Naive B cell (primary cell): ENCODE data around the gene PDE7B. TPM values are rescaled to one million over a fixed set of nuclear protein-coding genes. Genes with fewer than 3 reads are reported as not detected.

Experiments
- ATAC-seq, 2 donors: fragments of 150-1000 bp; cut with Tn5 transposase; 2 replicates each; pipeline ENCODE4 v1.10.0; 2021; ENCODE audit warnings: low read depth in 2 of 2, mild to moderate bottlenecking in 2 of 2, moderate library complexity in 2 of 2
- DNase-seq: peaks from one replicate; pipeline ENCODE4 v3.0.0; 2022
- H3K27ac Mint-ChIP-seq, 6 donors: one replicate each; pipeline ENCODE4 v1.8.0; 2020 to 2022; ENCODE audit warnings: mild to moderate bottlenecking in 6 of 6, mixed read lengths in 6 of 6, moderate library complexity in 5 of 6, inconsistent platforms in 2 of 6
- H3K27me3 Mint-ChIP-seq, 3 donors: one replicate each; pipeline ENCODE4 v1.8.0; 2021 to 2022; ENCODE audit warnings: mixed read lengths in 3 of 3, mild to moderate bottlenecking in 1 of 3
- H3K36me3 Mint-ChIP-seq, 2 donors: one replicate each; pipeline ENCODE4 v1.8.0; 2020 to 2022; ENCODE audit warnings: mixed read lengths in 2 of 2, inconsistent platforms in 1 of 2, mild to moderate bottlenecking in 1 of 2
- H3K4me1 Mint-ChIP-seq, 3 donors: one replicate each; pipeline ENCODE4 v1.8.0; 2020 to 2022; ENCODE audit warnings: mixed read lengths in 3 of 3, inconsistent platforms in 1 of 3, mild to moderate bottlenecking in 1 of 3, moderate library complexity in 1 of 3
- H3K4me3 Mint-ChIP-seq, 8 donors: one replicate each; pipeline ENCODE4 v1.8.0; 2020 to 2022; ENCODE audit warnings: mild to moderate bottlenecking in 8 of 8, mixed read lengths in 8 of 8, moderate library complexity in 8 of 8, inconsistent platforms in 2 of 8
- H3K9me3 Mint-ChIP-seq, 7 donors: one replicate each; pipeline ENCODE4 v1.8.0; 2020 to 2022; ENCODE audit warnings: mixed read lengths in 7 of 7, mild to moderate bottlenecking in 5 of 7, inconsistent platforms in 2 of 7, moderate library complexity in 1 of 7
- polyA plus RNA-seq, 6 donors: library from polyadenylated mRNA; unstranded; fragments of 300-500 nt; fragmentation: Illumina TruSeq; gene quantifications; one replicate each; pipeline ENCODE4 v1.2.3, GENCODE V29; 2021; ENCODE audit warnings: low read depth in 6 of 6

Gene PDE7B
- polyA plus RNA-seq, 6 donors from 2014 or later, result 0.10 to 3.8 (median 3.0) TPM

GRCh38 chr6:136022224-136022874 lies 170.8 kb downstream of the PDE7B start:
- DNase-seq (no peak), ATAC-seq (no peak)
- H3K36me3 Mint-ChIP-seq, result no peaks in the 10 kb centered on the region
- peak overlapping the region in 1 of 6 donors; percentile 79 for H3K27ac Mint-ChIP-seq
- no peaks in the 10 kb centered on the region for H3K27me3 Mint-ChIP-seq
- no peaks in the 10 kb centered on the region for H3K9me3 Mint-ChIP-seq
- H3K4me1 Mint-ChIP-seq, result peaks cover 6 to 14% (median 10%) of the 10 kb centered on the region in 3 donors
- H3K4me3 Mint-ChIP-seq, result no peak overlapping the region

DNA sequence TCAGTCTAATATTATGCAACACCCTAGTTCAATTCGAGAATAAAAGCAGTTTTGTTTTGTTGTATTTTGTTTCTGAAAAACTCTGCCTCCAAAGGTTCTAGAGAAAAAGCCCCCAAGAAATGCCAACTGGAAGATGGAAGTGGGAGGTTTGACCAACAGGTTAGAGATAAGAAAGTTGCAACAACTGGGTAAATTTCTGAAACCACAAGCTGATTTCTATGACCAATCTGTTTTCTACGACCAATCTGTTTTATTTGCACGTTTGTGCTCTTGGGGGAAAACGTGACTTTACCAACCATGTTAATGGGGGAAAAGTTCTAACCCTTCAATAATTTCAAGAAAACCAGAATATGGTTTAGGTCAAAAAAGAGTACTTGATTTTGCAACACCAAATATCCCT lies 173.2 kb downstream of the PDE7B start:
- no peaks in the 10 kb centered on the region for H3K36me3 Mint-ChIP-seq
- no peaks in the 10 kb centered on the region for H3K9me3 Mint-ChIP-seq
- no peak overlapping the region for H3K27ac Mint-ChIP-seq
- no peaks in the 10 kb centered on the region for H3K27me3 Mint-ChIP-seq
- H3K4me1 Mint-ChIP-seq, result peaks cover 6 to 14% (median 10%) of the 10 kb centered on the region in 3 donors
- DNase-seq, result no peak
- no peak for ATAC-seq
- no peak overlapping the region for H3K4me3 Mint-ChIP-seq

- Mint-ChIP-seq H3K9me3 (no peaks in the 10 kb centered on the region), H3K27me3 (no peaks in the 10 kb centered on the region), H3K4me3 (no peak overlapping the region), H3K27ac (no peak overlapping the region), H3K36me3 (no peaks in the 10 kb centered on the region), H3K4me1 (peaks cover 6 to 14% (median 10%) of the 10 kb centered on the region in 3 donors)
- DNase-seq (no peak), ATAC-seq (no peak)
Measured at GRCh38 chr6:136025736-136026135, 174.2 kb downstream of the PDE7B start.

DNA sequence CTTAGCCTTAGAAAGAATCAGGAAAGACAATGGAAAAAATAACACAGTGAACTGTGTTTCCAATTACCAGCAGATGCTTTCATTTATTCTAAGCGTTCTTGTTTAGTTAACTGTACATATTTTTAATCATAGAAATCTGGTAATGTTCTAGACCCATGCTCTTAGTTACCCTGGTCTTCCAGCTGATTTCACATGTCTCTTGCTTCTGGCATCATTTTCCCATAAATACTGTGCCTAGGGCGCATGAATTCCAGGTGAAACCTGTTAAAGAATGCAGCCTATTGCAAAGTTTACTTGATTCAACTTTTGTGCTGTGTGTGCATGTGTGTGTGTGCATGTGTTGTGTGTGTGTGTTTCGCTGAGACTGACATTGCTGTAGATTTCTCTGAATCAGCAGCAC lies 178.6 kb downstream of the PDE7B start:
- Mint-ChIP-seq H3K4me3 (no peak overlapping the region), H3K27ac (peak overlapping the region in 1 of 6 donors; percentile 69), H3K36me3 (no peaks in the 10 kb centered on the region), H3K27me3 (no peaks in the 10 kb centered on the region), H3K4me1 (no peaks in the 10 kb centered on the region), H3K9me3 (no peaks in the 10 kb centered on the region)
- no peak for DNase-seq
- no peak for ATAC-seq

- no peak overlapping the region for H3K4me3 Mint-ChIP-seq
- DNase-seq (no peak), ATAC-seq (no peak)
- no peaks in the 10 kb centered on the region for H3K36me3 Mint-ChIP-seq
- no peaks in the 10 kb centered on the region for H3K27me3 Mint-ChIP-seq
- H3K27ac Mint-ChIP-seq, result no peak overlapping the region
- no peaks in the 10 kb centered on the region for H3K9me3 Mint-ChIP-seq
- H3K4me1 Mint-ChIP-seq, result peaks cover under 1 to 4% (median 2%) of the 10 kb centered on the region in 3 donors
Measured at GRCh38 chr6:136031982-136032381, 180.5 kb downstream of the PDE7B start.

DNA sequence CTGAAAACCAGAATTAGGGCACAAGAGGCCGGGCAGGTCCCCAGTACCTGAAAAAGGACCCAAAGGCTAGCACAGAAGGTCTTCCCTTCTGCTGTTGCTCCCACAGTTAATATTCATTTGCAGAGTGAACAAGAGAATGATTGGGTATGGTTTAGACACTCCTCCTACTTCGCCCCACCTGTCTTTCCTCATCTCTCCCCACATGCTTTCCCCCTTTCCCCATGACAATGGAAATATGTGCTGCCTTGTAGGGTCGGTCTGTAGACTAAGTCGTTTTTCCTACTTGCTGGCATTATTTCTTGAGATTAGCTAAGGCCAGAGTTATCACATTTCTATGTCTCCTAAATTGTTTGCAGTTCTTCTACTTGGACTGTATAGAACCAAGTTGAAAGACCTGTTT lies 181.9 kb downstream of the PDE7B start:
- H3K4me3 Mint-ChIP-seq, result no peak overlapping the region
- no peak for DNase-seq
- peaks cover 12 to 16% (median 14%) of the 10 kb centered on the region in 3 donors for H3K4me1 Mint-ChIP-seq
- no peak for ATAC-seq
- H3K9me3 Mint-ChIP-seq, result no peaks in the 10 kb centered on the region
- no peaks in the 10 kb centered on the region for H3K36me3 Mint-ChIP-seq
- H3K27me3 Mint-ChIP-seq, result no peaks in the 10 kb centered on the region
- peak overlapping the region in 1 of 6 donors; percentile 42 for H3K27ac Mint-ChIP-seq

GRCh38 chr6:136034422-136034821 lies 182.9 kb downstream of the PDE7B start:
- ATAC-seq (no peak), DNase-seq (no peak)
- no peaks in the 10 kb centered on the region for H3K36me3 Mint-ChIP-seq
- no peak overlapping the region for H3K4me3 Mint-ChIP-seq
- H3K27me3 Mint-ChIP-seq, result no peaks in the 10 kb centered on the region
- H3K9me3 Mint-ChIP-seq, result no peaks in the 10 kb centered on the region
- H3K4me1 Mint-ChIP-seq, result peaks cover 12 to 18% (median 14%) of the 10 kb centered on the region in 3 donors
- H3K27ac Mint-ChIP-seq, result peak overlapping the region in 1 of 6 donors; percentile 39

DNA sequence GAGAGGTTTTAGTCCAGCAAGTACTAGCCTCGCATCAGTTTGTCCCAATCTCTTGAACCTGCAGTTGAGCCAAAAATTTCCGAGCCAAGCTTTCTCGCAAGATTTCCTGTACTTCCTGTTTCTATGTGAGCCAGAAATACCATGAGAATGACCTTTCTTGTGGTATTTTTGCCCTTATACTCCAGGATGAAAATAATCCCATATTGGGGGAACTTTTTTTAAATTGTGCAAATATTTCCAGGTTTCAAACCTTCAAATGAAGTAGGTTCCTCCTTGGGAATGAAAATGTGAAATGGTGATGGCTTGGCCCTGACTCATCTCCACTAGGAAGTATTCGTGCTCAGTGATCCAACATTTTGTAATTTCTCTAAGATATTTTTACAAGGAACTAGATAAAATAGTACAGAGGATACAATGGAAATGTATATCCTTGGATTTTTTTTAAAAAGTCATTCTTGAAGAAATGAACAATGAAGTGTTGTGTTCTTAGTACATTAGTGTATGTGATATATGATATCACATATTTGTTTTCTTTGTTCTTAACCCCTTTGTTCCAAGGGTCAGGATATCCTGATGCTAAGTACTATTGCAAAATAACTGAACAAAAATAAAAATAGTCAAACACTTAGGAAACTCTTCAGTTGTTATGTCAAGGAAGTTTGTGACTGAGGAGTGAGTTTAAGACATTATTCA lies 184.0 kb downstream of the PDE7B start:
- no peaks in the 10 kb centered on the region for H3K27me3 Mint-ChIP-seq
- H3K27ac Mint-ChIP-seq, result no peak overlapping the region
- H3K36me3 Mint-ChIP-seq, result no peaks in the 10 kb centered on the region
- peaks cover 14 to 18% (median 14%) of the 10 kb centered on the region in 3 donors for H3K4me1 Mint-ChIP-seq
- DNase-seq (no peak), ATAC-seq (no peak)
- H3K4me3 Mint-ChIP-seq, result no peak overlapping the region
- no peaks in the 10 kb centered on the region for H3K9me3 Mint-ChIP-seq

- Mint-ChIP-seq H3K4me1 (peaks cover 14 to 19% (median 18%) of the 10 kb centered on the region in 3 donors), H3K4me3 (no peak overlapping the region), H3K27me3 (no peaks in the 10 kb centered on the region), H3K27ac (no peak overlapping the region), H3K9me3 (no peaks in the 10 kb centered on the region), H3K36me3 (no peaks in the 10 kb centered on the region)
- ATAC-seq, result no peak
- DNase-seq, result no peak
Measured at GRCh38 chr6:136036071-136036380, 184.5 kb downstream of the PDE7B start.

GRCh38 chr6:136036601-136037000 lies 185.1 kb downstream of the PDE7B start:
- no peaks in the 10 kb centered on the region for H3K36me3 Mint-ChIP-seq
- H3K4me3 Mint-ChIP-seq, result no peak overlapping the region
- H3K4me1 Mint-ChIP-seq, result peaks cover 14 to 20% (median 19%) of the 10 kb centered on the region in 3 donors
- no peaks in the 10 kb centered on the region for H3K27me3 Mint-ChIP-seq
- ATAC-seq (no peak), DNase-seq (no peak)
- H3K9me3 Mint-ChIP-seq, result no peaks in the 10 kb centered on the region
- H3K27ac Mint-ChIP-seq, result peak overlapping the region in 2 of 6 donors; percentile 16 to 69

- Mint-ChIP-seq H3K36me3 (no peaks in the 10 kb centered on the region), H3K27ac (peak overlapping the region; percentile 1 to 88 (median 74)), H3K4me1 (peaks cover 14 to 20% (median 19%) of the 10 kb centered on the region in 3 donors), H3K9me3 (no peaks in the 10 kb centered on the region), H3K4me3 (peak overlapping the region in 7 of 8 donors; percentile 2 to 77 (median 21)), H3K27me3 (no peaks in the 10 kb centered on the region)
- ATAC-seq (peak; percentile 96 to 99), DNase-seq (peak; percentile 50)
Measured at GRCh38 chr6:136037242-136037875, 185.9 kb downstream of the PDE7B start.

DNA sequence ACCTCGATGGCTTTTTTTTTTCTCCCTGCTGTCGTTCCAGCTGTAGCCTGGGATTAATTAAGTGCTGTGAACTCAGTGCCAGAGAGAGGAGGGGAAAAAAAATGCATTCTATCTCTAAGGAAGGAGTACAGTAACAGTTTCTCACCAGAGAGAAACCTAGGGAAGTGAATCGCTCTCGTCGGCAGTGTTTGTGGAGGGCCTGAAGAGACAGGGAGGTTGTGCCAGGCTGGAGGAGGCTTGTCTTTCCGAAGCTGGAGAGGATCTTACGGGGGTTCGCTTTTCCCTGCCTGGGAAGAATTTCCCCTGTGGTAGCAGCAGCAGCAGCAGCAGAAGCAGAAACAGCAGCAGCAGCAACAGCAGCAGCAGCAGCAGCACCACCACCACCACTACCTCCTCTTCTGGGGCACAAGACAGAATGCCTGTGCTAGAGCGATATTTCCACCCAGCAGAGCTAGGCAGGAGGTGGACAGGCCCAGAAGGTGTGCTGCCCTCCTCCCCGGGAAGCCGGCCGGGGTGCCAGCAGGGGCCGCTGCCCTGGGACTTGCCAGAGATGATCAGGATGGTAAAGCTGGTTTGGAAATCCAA lies 186.5 kb downstream of the PDE7B start:
- Mint-ChIP-seq H3K9me3 (no peaks in the 10 kb centered on the region), H3K4me1 (peaks cover 14 to 20% (median 19%) of the 10 kb centered on the region in 3 donors), H3K27ac (peak overlapping the region; percentile 1 to 88 (median 72)), H3K27me3 (no peaks in the 10 kb centered on the region), H3K4me3 (peak overlapping the region in 7 of 8 donors; percentile 2 to 77 (median 21)), H3K36me3 (no peaks in the 10 kb centered on the region)
- DNase-seq (no peak), ATAC-seq (peak; percentile 21 to 26)

- H3K4me1 Mint-ChIP-seq, result peaks cover 14 to 20% (median 19%) of the 10 kb centered on the region in 3 donors
- H3K27me3 Mint-ChIP-seq, result no peaks in the 10 kb centered on the region
- ATAC-seq (no peak), DNase-seq (no peak)
- H3K4me3 Mint-ChIP-seq, result no peak overlapping the region
- no peaks in the 10 kb centered on the region for H3K36me3 Mint-ChIP-seq
- H3K9me3 Mint-ChIP-seq, result no peaks in the 10 kb centered on the region
- H3K27ac Mint-ChIP-seq, result peak overlapping the region in 2 of 6 donors; percentile 28 to 65
Measured at GRCh38 chr6:136038531-136038930, 187.0 kb downstream of the PDE7B start.
